ENCODE data around the gene CROT.

Gene CROT

GRCh38 chr7:87344446-87344845 lies 1.0 kb upstream of the CROT start:
- DNase-seq = no peak

GRCh38 chr7:87345962-87346371 lies 503 bp downstream of the CROT start:
- no peak for DNase-seq

- no peak for DNase-seq
Measured at GRCh38 chr7:87347207-87347606, 1.7 kb downstream of the CROT start.

GRCh38 chr7:87347664-87348063 lies 2.2 kb downstream of the CROT start:
- no peak for DNase-seq

DNA sequence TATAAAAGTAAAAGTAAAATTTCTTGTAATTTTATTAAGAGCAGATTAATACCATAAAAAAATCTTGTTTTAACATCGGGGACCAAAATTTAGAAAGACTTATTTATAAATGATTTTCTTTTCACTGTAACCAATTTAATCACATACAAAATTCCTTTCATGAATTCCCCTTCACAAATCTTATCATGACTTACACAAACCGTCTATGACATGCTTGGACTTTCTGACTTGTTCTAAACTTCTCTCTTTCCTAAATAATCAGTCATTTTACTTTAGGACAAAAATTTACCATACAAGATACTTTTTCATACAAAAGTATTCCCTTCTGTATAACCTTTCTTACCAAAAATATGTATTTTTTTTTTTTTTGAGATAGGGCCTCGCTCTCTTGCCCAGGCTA lies 9.3 kb downstream of the CROT start:
- DNase-seq = no peak

GRCh38 chr7:87356448-87356847 lies 11.0 kb downstream of the CROT start:
- no peak for DNase-seq

GRCh38 chr7:87359366-87359765 lies 13.9 kb downstream of the CROT start:
- no peak for DNase-seq

- DNase-seq = no peak
Measured at GRCh38 chr7:87361320-87361719, 15.9 kb downstream of the CROT start.

DNA sequence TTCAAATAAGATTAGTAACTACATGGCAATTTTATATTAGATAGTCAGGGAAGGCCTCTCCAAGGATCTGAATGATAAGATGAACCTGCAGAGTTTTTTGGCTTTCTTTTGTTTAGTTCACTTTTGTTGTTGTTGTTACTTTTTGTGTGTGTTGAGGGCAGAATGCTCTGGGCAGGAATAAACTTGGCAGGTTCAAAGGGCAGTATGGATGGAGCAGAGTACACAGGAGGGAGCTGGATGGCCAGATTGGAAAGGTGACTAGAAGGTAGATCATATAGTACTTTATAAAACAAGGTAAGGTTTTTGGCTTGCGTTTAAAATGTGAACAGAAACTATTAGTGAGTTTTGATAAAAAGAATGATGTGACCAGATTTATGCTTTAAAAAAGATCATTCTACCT lies 17.9 kb downstream of the CROT start:
- DNase-seq = no peak

DNA sequence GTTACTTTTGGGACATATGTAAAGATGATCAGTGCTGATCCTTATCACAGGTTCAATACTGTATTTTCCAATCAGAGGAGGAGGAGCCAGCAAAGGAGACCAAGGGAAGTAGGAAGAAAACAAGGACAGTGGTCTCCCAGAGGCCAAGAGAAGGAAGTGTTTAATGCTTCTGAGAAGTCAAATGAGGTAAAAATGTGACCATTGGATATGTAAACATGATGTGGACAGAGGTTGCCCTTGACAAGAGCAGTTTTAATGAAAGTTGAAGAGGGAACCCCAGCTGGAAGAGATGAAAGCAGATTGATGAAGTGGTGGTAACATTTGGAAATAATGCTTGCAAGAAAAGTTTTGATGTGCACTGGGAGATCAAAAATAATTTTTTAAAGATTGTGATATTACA lies 18.8 kb downstream of the CROT start:
- DNase-seq = no peak

DNA sequence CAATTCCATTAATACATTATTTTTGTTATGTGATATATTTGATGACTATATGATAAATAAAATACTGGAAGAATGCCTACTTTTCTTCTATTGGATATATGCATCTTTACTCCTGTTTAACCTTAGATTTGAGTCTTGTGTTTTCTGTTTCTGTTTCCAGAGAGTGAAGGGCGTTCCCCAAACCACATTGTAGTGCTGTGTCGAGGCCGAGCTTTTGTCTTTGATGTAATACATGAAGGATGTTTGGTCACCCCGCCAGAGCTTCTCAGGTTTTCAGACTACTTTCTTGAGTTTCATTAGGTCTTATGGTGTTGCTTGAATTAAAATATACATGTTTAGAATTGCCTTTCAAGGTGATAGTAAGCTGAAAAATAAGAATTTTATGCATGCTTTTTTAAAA lies 23.8 kb downstream of the CROT start:
- no peak for DNase-seq

GRCh38 chr7:87370660-87371180 lies 25.3 kb downstream of the CROT start:
- no peak for DNase-seq

DNA sequence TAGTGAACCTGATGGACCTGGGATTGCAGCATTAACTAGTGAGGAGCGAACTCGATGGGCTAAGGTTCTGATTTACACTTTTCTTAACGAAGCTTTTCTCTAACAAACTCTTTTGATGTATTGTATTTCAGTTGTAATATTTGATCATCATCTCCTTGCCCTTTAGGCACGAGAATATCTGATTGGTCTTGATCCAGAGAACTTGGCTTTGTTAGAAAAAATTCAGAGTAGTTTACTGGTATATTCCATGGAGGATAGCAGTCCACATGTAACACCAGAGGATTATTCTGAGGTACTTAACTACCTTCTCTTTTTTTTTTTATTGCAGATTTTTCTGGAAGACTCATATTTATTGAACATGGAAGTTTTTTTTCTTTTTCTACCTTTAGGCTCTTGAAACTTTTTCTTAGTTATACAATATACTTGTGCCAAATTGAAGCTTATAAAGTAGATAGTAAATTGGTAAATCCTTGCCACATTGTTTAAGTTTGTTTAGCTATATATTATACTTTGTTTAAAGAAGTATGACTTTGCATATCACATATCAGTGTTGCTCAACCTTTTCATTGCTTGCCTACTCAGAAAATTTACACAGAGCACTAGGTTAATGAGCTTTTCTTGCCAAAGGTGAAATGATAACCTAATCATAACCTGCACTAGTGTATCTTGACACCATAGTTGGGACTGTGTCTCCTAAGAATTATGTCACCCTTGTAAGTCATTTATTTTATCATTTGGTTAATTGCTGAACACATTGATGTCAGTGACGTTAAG lies 30.4 kb downstream of the CROT start:
- no peak for DNase-seq

DNA sequence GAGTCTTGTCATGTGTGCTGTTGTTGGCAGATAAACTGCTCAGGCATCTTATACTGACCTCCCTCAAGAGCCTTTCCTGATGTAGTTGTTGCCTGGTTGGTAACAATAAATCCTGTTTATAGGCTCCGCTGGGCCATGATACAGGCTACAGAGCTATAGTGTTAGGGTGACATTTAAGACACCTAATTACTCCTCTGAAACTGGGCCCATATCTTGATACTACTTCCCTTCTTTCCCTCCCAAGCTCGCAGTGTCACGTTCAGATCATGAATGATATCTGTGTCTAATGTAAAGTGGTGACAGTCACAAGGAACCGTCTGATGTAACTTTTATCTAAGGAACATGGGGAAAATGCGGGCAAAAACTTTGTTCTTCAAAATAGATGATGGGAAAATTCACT lies 35.4 kb downstream of the CROT start:
- DNase-seq = no peak

DNA sequence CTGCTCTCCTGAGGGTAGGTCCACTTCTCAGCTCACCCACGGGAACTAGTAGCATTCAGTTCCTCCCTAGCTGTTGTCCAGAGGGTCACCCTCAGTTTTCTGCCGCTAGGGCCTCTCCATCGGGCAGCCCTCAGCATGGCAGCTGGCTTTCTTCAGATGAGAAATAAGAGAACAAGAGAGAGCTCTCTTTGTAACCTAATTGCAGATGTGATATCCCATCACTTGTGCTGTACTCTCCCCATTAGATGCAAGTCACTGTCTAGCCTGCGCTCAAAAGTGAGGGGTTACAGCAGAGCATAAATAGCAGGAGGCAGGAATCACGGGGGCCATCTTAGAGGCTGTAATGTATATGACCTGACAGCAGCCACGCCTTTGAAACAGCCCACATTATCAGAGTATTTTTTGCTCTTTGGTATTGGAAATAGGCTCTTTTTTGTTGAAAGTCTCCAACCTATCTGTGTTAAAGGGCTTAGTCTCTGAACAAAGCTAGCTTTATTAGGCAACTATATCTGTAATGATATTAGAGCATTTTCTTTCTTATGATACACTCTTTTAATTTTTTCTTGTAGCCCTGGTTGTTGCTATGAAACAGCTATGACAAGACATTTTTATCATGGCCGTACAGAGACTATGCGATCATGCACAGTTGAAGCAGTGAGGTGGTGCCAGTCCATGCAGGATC lies 45.7 kb downstream of the CROT start:
- DNase-seq = no peak

DNA sequence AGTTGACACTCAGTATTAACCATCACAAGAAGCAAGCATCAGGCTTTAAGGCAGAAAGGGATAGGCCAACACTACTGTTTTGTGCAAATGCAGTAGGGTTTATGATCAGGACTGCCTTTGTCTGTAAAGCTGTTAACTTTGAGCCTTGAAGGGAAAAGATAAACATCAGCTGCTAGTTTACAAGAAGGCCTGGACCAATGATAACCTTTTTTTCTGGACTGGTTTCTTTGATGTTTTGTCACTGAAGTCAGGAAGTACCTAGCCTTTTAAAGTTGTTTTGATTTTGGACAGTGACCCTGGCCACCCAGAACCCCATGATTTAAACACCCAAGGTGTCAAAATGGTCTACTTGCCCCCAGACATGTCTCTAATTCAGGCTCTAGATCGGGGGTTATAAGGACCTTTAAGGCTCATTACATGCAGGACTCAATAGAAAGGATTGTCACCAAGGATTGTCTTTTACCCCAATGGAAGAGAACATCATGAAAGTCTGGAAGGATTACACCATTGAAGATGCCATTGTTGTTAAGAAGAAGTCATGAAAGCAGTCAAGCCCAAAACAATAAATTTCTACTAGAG lies 50.1 kb downstream of the CROT start:
- no peak for DNase-seq

DNA sequence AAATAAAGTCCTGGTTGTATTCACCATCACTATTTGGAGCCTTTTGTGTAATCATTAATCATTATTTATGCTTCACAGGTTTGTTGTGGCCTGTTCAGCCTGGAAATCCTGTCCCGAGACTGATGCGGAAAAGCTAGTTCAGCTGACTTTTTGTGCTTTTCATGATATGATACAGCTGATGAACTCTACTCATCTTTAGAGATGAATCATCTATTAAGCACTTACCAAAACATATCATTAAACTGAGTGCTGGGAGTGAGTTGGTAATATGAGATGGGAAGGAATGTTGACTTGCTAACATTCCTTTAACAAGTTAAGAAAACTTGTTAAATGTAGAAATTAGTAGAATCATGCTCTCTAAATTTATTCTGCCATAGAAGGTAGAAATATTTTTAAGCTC lies 53.0 kb downstream of the CROT start:
- DNase-seq = no peak

DNA sequence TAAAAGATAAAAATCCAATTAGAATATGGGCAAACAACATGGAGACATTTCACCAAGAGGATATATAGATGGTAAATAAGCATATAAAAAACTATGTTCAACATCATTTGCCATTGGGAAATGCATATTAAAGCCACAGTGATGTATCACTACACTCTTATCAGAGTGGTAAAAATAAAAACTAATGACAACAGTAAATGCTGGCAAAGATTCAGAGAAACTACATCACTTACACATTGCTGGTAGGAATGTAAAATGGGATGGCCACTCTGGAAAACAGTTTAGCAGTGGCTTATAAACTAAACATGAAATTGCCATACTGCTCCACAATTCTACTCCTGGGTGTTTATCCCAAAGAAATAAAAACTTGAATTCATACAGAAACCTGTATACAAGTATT lies 59.2 kb downstream of the CROT start:
- no peak for DNase-seq

- no peak for DNase-seq
Measured at GRCh38 chr7:87411186-87411585, 65.7 kb downstream of the CROT start.

DNA sequence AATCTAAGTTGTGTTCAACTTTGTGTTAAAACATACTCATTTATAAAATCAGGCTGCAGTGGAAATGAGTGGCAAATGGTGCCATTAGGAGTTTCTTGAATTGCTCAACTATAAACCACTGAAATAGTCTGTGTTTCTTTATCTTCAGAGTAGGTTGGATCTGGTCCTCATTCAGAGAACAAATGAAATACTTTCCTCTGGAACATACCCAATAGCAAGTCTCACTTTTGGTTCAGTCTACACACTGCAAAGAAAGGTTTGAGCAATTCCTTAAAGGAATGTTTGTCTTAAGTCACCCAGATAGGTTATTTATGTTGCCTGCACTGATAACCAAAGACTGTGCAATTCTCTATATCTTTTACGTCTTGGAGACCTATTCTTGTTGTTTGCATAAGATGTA lies 67.6 kb downstream of the CROT start:
- no peak for DNase-seq

DNA sequence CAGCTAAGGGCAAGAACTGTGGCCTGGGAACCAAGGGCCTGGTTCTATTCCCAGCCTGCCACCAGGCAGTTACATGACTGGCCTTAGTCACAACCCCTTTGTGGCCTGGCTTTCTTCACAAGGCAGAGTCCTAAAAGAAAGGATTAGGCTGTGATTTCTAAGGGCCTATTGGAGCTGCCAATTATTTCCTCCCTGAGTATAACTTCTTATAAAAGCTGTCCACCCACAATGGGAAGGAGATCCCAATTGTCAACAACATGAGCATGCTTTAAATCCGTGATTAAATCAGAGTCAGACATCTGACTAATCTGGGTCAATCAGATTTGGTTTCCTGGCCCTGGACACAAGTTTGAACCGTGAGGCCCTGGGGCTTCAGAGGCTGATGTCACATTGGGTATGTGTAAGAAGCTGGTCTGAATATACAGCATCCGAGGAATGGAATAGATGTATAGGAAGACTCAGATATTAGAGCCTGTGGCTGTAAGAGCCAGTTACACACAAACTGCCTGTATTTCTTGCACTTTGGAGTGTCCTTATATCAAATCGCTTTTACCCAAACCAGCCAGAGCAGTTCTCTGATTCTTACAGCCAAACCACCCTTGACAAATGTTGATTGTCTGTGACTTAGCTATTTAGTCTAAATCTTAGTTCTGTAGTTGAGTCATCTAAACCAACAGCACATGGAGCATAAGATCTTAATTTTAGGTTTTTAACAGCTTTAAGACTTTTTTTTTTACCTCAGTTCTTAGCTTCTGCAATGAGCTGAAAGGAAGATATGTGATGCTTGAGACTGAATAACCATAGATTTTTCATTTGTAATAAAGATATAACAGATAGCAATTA lies 68.7 kb downstream of the CROT start:
- no peak for DNase-seq

DNA sequence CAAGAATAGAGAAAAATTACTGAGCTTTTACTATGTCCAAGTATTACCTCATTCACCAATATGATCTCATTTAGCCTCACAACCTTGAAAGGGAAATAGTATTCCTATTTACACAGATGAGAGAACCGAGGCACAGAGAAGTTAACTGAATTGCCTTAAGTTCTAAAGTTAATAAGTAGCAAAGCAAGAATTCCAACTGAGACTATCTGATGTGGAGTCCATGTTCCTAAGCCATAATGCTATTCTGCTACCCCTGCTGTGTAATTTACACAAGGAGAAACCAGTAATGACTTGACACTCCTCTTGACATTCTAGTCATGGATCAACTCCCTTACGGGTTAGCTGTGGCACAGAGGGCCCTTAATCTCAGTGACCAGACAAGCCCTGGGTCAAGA lies 69.3 kb downstream of the CROT start:
- no peak for DNase-seq
